GM18517 (cell line): ENCODE data around the gene USP48.
"Not testable (repeated sequence)": the region's sequence is repeated elsewhere in the genome, so short reads cannot be mapped to it uniquely, and the experiment has no call there.

Experiments used
- ATAC-seq: cut with Tn5 transposase; IDR thresholded peaks from one replicate; pipeline ENCODE4 v1.9.1; 2021; ENCODE audit warnings: mild to moderate bottlenecking, moderate library complexity; ENCODE audit not compliant: unreplicated experiment

USP48 gene

GRCh38 chr1:21702780-21703179, 80.2 kb downstream of the USP48 start:
- ATAC-seq = no peak

- no peak for ATAC-seq
Observed at GRCh38 chr1:21701401-21701800, 81.5 kb downstream of the USP48 start.

DNA sequence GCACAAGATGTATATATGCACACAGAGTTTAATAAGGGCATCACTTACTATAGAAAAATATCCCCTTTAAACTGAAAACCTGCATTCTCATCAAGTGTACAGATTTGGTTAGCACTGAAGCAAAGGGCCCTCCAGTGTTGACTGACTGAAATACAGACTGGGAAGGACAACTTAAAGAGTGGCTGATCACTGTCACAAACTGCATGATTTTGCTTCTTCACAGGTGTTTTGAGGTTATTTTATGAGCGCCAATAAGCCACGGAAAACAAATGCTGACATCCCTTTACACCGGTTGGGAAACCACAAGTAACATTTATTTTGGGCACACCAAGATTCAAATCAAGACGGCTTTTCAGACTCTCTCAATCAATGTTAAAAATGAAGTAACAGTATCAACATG, 82.9 kb downstream of the USP48 start:
- ATAC-seq = no peak

DNA sequence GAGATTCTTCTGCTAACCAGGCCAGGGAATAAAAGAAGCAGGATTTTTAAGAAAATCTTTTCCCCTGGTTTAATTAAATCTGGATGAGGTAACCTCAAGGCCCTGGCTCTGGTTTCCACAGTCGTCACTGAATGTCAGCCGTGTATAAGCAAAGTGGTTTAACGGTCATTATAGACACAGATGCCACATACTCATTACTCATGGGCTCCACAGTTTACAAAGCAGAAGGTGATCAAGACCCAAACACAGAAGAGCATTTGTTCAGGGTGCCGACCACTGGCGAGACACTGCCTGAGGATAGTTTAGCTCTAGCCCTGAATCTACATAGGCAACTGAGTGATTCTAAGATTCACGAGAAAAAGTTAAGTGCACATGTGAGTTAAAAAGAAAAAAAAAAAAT, 86.0 kb downstream of the USP48 start:
- ATAC-seq = no peak

DNA sequence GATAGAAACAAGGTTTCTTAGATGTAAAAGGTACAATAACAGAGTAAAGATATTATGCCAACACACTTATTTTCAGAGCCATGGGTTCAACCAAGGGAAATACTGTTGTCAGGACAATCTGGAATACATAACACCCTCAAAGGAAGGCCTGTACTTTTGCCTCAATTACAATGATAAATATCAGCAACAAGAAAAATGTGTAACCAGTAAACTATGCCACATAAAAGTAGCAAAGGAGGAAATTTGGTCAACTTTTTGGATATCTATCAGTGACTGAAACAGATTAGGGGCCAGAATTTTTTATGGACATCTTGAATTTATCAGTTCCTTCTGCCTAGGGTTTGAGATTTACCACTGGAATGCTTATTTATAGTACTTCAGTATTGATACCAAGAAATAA, 89.2 kb downstream of the USP48 start:
- ATAC-seq = no peak

GRCh38 chr1:21691739-21692138, 91.2 kb downstream of the USP48 start:
- ATAC-seq = no peak

- ATAC-seq = no peak
Observed at GRCh38 chr1:21689661-21690372, 93.1 kb downstream of the USP48 start.

- ATAC-seq = no peak
Observed at GRCh38 chr1:21687081-21687529, 95.8 kb downstream of the USP48 start.

DNA sequence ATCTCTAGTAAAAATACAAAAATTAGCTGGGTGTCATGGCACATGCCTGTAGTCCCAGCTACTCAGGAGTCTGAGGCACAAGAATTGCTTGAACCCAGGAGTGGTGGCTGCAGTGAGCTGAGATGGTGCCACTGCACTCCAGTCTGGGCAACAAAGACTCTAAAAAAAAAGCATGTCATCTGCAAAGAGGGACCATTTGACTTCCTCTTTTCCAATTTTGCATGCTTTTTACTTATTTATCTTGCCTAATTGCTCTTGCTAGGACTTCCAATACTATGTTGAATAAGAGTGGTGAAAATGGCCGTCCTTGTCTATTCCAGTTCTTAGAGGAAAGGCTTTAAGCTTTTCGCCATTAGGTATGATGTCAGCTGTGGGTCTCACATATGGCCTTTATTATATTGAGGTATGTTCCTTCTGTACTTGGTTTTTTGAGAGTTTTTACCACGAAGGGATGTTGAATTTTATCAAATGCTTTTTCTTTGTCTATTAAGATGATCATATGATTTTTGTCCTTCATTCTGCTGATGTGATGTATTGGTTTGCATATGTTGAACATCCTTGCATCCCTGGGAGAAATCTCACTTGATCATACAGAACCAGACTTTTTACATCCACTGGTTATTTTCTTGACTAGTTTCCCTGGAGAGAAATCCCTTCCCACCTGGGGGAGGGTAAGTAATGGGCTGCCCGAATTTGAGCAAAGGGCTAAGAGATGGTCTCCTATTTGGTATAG, 96.8 kb downstream of the USP48 start:
- ATAC-seq = no peak

- no peak for ATAC-seq
Observed at GRCh38 chr1:21681426-21681825, 101.5 kb downstream of the USP48 start.

GRCh38 chr1:21680918-21681317, 102.0 kb downstream of the USP48 start:
- ATAC-seq = no peak

- no peak for ATAC-seq
Observed at GRCh38 chr1:21680381-21680780, 102.6 kb downstream of the USP48 start.

- ATAC-seq = no peak
Observed at GRCh38 chr1:21677168-21677567, 105.8 kb downstream of the USP48 start.

- no peak for ATAC-seq
Observed at GRCh38 chr1:21674957-21675356, 108.0 kb downstream of the USP48 start.

DNA sequence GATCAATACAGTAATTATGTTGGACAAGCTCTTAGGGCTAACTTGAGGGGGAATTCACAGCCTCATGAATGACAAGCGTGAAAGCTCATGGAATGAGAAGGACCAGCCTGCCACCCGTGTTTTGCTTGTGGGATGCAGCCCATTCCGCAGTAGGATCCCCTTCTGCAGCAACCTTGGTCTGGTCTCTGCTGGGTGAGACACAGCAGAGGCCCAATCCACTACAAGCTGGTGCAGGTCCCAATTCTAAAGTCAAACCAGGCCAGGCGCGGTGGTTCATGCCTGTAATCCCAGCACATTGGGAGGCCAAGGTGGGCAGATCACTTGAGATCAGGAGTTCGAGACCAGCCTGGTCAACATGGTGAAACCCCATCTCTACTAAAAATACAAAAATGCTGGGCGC, 109.1 kb downstream of the USP48 start:
- not testable (repeated sequence) for ATAC-seq

DNA sequence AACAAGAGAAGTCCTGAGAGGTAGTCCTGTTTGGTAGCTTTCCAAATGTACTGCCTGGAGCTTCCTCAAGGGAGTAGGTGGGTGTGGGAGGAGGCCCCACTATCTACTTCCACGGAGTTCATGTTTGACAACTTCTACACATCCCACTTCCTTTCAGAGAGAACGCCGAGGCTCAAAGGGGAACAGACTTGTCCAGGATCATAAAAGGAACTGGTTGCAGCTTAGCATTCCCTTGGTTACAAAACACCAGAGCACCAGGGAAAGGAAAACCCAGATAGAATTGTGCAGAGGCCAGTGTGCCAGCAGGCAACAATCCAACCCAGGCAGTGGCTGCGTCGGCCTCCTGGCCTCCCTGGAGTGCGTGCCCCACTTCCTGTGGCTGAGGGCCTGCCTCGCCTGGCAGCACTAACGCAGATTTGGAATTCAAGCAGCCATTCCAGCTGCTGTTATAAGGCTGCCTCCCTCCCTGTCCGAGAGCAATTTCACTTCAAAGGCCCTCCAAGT, 109.6 kb downstream of the USP48 start:
- no peak for ATAC-seq

DNA sequence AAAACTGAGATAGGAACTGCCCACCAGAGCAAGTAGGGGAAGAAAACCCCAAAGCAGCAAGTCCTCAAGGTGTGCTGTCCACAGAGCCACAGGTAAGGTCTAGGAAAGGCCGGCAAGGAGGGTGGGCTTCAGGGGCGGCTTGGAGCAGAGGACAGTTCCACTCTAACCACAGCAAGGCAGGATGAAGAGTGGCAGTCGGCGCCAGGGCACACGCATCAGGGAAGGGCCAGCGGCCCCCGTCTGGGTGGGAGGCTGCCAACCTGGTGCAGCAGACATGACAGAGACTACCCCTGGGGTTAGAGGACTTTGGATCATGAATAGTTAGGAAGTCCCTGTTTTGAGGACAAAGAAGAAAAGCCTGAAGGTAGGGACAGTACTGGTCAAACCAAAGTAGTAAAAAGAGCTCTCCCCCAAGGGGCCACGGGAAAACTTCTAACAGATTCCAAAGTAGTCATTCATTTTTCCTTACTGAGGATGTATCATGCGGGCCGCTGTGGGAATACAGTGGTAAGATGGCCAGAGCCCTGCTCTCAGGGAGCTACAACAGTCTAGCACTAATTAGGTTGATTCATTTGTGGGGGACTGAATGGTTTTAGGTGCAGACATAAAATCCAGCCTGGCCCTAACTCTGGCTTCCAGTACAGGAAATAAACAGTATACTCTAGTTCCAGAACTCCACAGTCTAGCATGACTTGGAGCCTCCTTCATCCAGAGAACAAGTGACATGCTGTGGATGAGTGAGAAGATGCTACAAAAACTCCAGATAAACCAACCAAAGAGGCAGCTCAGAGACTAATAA, 110.3 kb downstream of the USP48 start:
- ATAC-seq = no peak

GRCh38 chr1:21671915-21672314, 111.0 kb downstream of the USP48 start:
- no peak for ATAC-seq

GRCh38 chr1:21670956-21671902, 111.7 kb downstream of the USP48 start:
- ATAC-seq = no peak
